Ovary (tissue), 9 donors: ENCODE measurements around the gene NPPB. TPM values are rescaled to one million over a fixed set of nuclear protein-coding genes. Genes with fewer than 3 reads are reported as not detected.

ENCODE experiments used
- DNase-seq, 5 donors: peaks; one replicate each; pipeline ENCODE4 v3.0.0-alpha.2; 2019 to 2020
- H3K27ac ChIP-seq, 2 donors: fragments of 200-600 bp; one replicate each; pipeline versions ENCODE4 v1.5.1 to v1.8.0; 2019 to 2022
- H3K27me3 ChIP-seq: fragments of 200-600 bp; one replicate; pipeline ENCODE4 v1.8.0; 2022
- H3K36me3 ChIP-seq: fragments of 200-600 bp; sonication (generic); one replicate; pipeline ENCODE4 v1.5.1; 2019
- H3K4me1 ChIP-seq: one replicate; pipeline ENCODE4 v1.8.1; 2013; ENCODE audit warnings: mild to moderate bottlenecking, moderate library complexity; ENCODE audit not compliant: insufficient read depth
- H3K4me3 ChIP-seq: fragments of 200-600 bp; sonication (generic); one replicate; pipeline ENCODE4 v1.5.1; 2017
- H3K9me3 ChIP-seq, 2 donors: fragments of 200-600 bp in 1 of 2; sonication (generic) in 1 of 2; one replicate each; pipeline versions ENCODE4 v1.5.1 to v1.8.1; 2013 to 2019; ENCODE audit warnings: mild to moderate bottlenecking in 1 of 2, moderate library complexity in 1 of 2
- CTCF ChIP-seq, 3 donors: fragments of 450-650 bp in 2 of 3; fragments of 200-600 bp in 1 of 3; IDR thresholded peaks; one replicate each; pipeline versions ENCODE4 v1.5.1 to v1.8.0; 2016 to 2022; ENCODE audit warnings: antibody characterized with exemption in 3 of 3, mild to moderate bottlenecking in 1 of 3
- EP300 ChIP-seq: sonication (generic); formaldehyde crosslinking; IDR thresholded peaks from one replicate; pipeline ENCODE4 v1.6.1; 2017; ENCODE audit warnings: antibody characterized with exemption
- POLR2A ChIP-seq: fragments of 450-650 bp; IDR thresholded peaks from one replicate; pipeline ENCODE4 v1.6.1; 2017; ENCODE audit warnings: antibody characterized with exemption, mild to moderate bottlenecking, moderate library complexity
- WGBS, 3 donors: extraction: QIAGEN DNeasy Blood & Tissue Kit in 1 of 3; methylation state at CpG; one replicate each; pipeline versions ENCODE4 v1.1.5 to v1.1.7; 2013 to 2017; 5-methylcytosine and 5-hydroxymethylcytosine counted together
- intact Hi-C, 4 donors: fragments of 100-400 bp; cut with DNase I; formaldehyde crosslinking; loops; one replicate each; pipeline versions ENCODE4 v1.11.0 to v1.15.1; 2022 to 2023
- polyA plus RNA-seq, 2 donors: library from polyadenylated mRNA; stranded (reverse); fragments of 200-250 nt in 1 of 2; fragments of 350-450 nt in 1 of 2; fragmentation: Illumina TruSeq in 1 of 2; extraction: RNeasy Lipid Tissue Mini Kit (QIAGEN cat#74804) in 1 of 2; gene quantifications; one replicate each; pipeline ENCODE4 v1.2.3, GENCODE V29; 2013 to 2014
- small RNA-seq: library from RNA; depleted of rRNA; stranded (forward); fragments of <200 nt; gene quantifications from one replicate; pipeline ENCODE3, GENCODE V24; 2016
- total RNA-seq, 7 donors: library from RNA; depleted of rRNA in 2 of 7; stranded (reverse); fragments of >200 nt in 2 of 7; fragmentation: NEBNext Ultra II Directional in 3 of 7; extraction: Animal tissue kit (Norgen Biotek cat#: 25700) in 3 of 7; gene quantifications; one replicate each; pipeline versions ENCODE4 v1.1.0 to v1.2.4, GENCODE V29; 2016 to 2023
- donor health status: DM: no; HTN: no; CAD: no; lungs with moderate emphysema.
- donor health status: DM: no; HTN: no; CAD: no.
- donor health status: Bipolar disorder and iron deficiency.
- donor health status: DM: yes; HTN: yes; CAD: no.
- donor health status: DM: no; HTN: no; CAD: no.
- donor health status: DM: yes; HTN: yes; CAD: no.

The NPPB gene
- total and polyA plus RNA-seq, 9 donors, result 0.22 TPM; not detected in 8

GRCh38 chr1:11822091-11822490, 36.7 kb downstream of the NPPB start:
- H3K27me3 ChIP-seq, result no peaks in the 10 kb centered on the region
- H3K4me3 ChIP-seq, result no peak overlapping the region
- no peak for TF ChIP-seq POLR2A
- TF ChIP-seq EP300, result no peak
- TF ChIP-seq CTCF (IDR thresholded peaks at IDR 0.05), result no peak
- no peak for DNase-seq
- H3K27ac ChIP-seq, result no peak overlapping the region
- WGBS, 3 donors, result 61 to 83% (median 82%) methylated on average over 3 of the region's 3 CpGs
- no peaks in the 10 kb centered on the region for H3K36me3 ChIP-seq
- H3K4me1 ChIP-seq, result no peaks in the 10 kb centered on the region
- no peaks in the 10 kb centered on the region for H3K9me3 ChIP-seq
- intact Hi-C loops, result no loop called here

GRCh38 chr1:11817192-11817591, 41.6 kb downstream of the NPPB start:
- intact Hi-C loops, result no loop called here
- Histone ChIP-seq H3K4me3 (no peak overlapping the region), H3K27ac (no peak overlapping the region), H3K27me3 (no peaks in the 10 kb centered on the region), H3K4me1 (no peaks in the 10 kb centered on the region), H3K36me3 (no peaks in the 10 kb centered on the region), H3K9me3 (no peaks in the 10 kb centered on the region)
- 79 to 86% (median 81%) methylated on average over 12 of the region's 12 CpGs for WGBS, 3 donors
- TF ChIP-seq CTCF (IDR thresholded peaks at IDR 0.05) (no peak), EP300 (no peak), POLR2A (no peak)
- DNase-seq, result no peak

DNA sequence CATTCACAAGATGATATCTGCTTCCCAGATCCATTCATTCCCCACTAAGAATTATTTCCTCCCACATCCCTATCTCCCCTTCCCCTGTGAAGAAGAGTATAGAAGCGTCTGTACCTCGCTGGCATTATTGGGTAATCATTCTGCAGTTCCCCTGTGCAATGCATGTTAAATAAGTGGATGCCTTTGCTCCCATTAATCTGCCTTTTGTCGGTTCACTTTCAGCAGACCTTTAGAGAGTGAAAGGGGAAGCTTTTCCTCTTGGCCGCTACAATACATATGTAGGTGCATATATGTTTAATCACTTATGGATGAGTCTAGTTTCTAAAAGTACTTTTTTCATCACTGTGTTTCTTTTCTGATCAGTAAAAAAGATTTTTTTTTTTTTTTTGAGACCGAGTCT, 45.7 kb downstream of the NPPB start:
- TF ChIP-seq POLR2A (no peak), EP300 (no peak), CTCF (IDR thresholded peaks at IDR 0.05) (no peak)
- Histone ChIP-seq H3K4me1 (no peaks in the 10 kb centered on the region), H3K4me3 (no peak overlapping the region), H3K36me3 (no peaks in the 10 kb centered on the region), H3K27me3 (no peaks in the 10 kb centered on the region), H3K27ac (no peak overlapping the region), H3K9me3 (no peaks in the 10 kb centered on the region)
- DNase-seq, result no peak
- 85 to 90% (median 88%) methylated on average over 5 of the region's 5 CpGs for WGBS, 3 donors
- intact Hi-C loops, result no loop called here

Small RNA genes lying within 50 kb of the gene (small RNA-seq; reads per million reads assigned to genes)
- gene RF02156 (not detected), gene RF02157 (not detected), gene RF02158 (not detected)

Other genes with a start within 250 kb of the NPPB start
- 10 to 100 TPM in 1 of 7 donors, 1 to 10 TPM in 6; 1.3 to 17.6 (median 3.1) TPM for gene FBXO2, start 204.5 kb downstream of the NPPB start, total RNA-seq
- gene FBXO2, start 204.5 kb downstream of the NPPB start, polyA plus RNA-seq, result 1 to 10 TPM in 1 of 2 donors, under 1 TPM in 1; 0.50 to 1.5 TPM
- 10 to 100 TPM; 15.0 to 20.8 (median 17.5) TPM for gene FBXO44, start 204.1 kb downstream of the NPPB start, total RNA-seq
- gene FBXO44, start 204.1 kb downstream of the NPPB start, polyA plus RNA-seq, result 10 to 100 TPM in 1 of 2 donors, 1 to 10 TPM in 1; 4.2 to 20.8 TPM
- gene FBXO6, start 194.7 kb downstream of the NPPB start, total RNA-seq, result 10 to 100 TPM in 1 of 7 donors, 1 to 10 TPM in 6; 5.2 to 11.8 (median 6.3) TPM
- gene FBXO6, start 194.7 kb downstream of the NPPB start, polyA plus RNA-seq, result 1 to 10 TPM; 3.0 to 7.3 TPM
- 10 to 100 TPM; 21.1 to 35.9 (median 27.8) TPM for gene MAD2L2, start 177.8 kb downstream of the NPPB start, total RNA-seq
- gene MAD2L2, start 177.8 kb downstream of the NPPB start, polyA plus RNA-seq, result 10 to 100 TPM; 13.0 to 34.6 TPM
- gene DRAXIN, start 167.2 kb downstream of the NPPB start, total RNA-seq, result under 1 TPM in 5 of 7 donors, not detected in 2; under 0.01 to 0.33 (median 0.05) TPM
- gene DRAXIN, start 167.2 kb downstream of the NPPB start, polyA plus RNA-seq, result under 1 TPM; 0.01 to 0.12 TPM
- 10 to 100 TPM; 24.5 to 53.2 (median 31.1) TPM for gene AGTRAP, start 122.8 kb downstream of the NPPB start, total RNA-seq
- 10 to 100 TPM in 1 of 2 donors, 1 to 10 TPM in 1; 5.9 to 38.2 TPM for gene AGTRAP, start 122.8 kb downstream of the NPPB start, polyA plus RNA-seq
- 1 to 10 TPM in 3 of 7 donors, under 1 TPM in 3, not detected in 1; 0.48 to 1.8 (median 1.1) TPM for gene C1orf167, start 96.8 kb downstream of the NPPB start, total RNA-seq
- 1 to 10 TPM in 1 of 2 donors, not detected in 1; 4.4 TPM for gene C1orf167, start 96.8 kb downstream of the NPPB start, polyA plus RNA-seq
- gene MTHFR, start 53.0 kb downstream of the NPPB start, total RNA-seq, result 100 to 1,000 TPM in 1 of 7 donors, 10 to 100 TPM in 6; 41.2 to 161 (median 56.7) TPM
- gene MTHFR, start 53.0 kb downstream of the NPPB start, polyA plus RNA-seq, result 10 to 100 TPM; 13.1 to 25.0 TPM
- gene CLCN6, start 52.8 kb downstream of the NPPB start, total RNA-seq, result 10 to 100 TPM; 11.7 to 39.7 (median 32.1) TPM
- gene CLCN6, start 52.8 kb downstream of the NPPB start, polyA plus RNA-seq, result 10 to 100 TPM; 14.6 to 16.7 TPM
- 1 to 10 TPM in 2 of 7 donors, under 1 TPM in 2, not detected in 3; 0.83 to 2.5 (median 1.2) TPM for gene NPPA, start 11.2 kb downstream of the NPPB start, total RNA-seq
- gene NPPA, start 11.2 kb downstream of the NPPB start, polyA plus RNA-seq, result under 1 TPM in 1 of 2 donors, not detected in 1; 0.86 TPM
- 10 to 100 TPM; 24.5 to 47.7 (median 26.8) TPM for gene KIAA2013, start 67.5 kb upstream of the NPPB start, total RNA-seq
- 10 to 100 TPM; 17.3 to 29.7 TPM for gene KIAA2013, start 67.5 kb upstream of the NPPB start, polyA plus RNA-seq
- gene PLOD1, start 75.8 kb upstream of the NPPB start, total RNA-seq, result 10 to 100 TPM; 26.3 to 98.2 (median 58.7) TPM
- 10 to 100 TPM; 52.3 to 67.9 TPM for gene PLOD1, start 75.8 kb upstream of the NPPB start, polyA plus RNA-seq
- gene MFN2, start 121.5 kb upstream of the NPPB start, total RNA-seq, result 10 to 100 TPM; 27.8 to 67.8 (median 55.8) TPM
- 10 to 100 TPM; 29.7 to 77.0 TPM for gene MFN2, start 121.5 kb upstream of the NPPB start, polyA plus RNA-seq
- gene MIIP, start 160.6 kb upstream of the NPPB start, total RNA-seq, result 10 to 100 TPM; 32.3 to 59.0 (median 36.4) TPM
- 10 to 100 TPM in 1 of 2 donors, 1 to 10 TPM in 1; 3.3 to 42.8 TPM for gene MIIP, start 160.6 kb upstream of the NPPB start, polyA plus RNA-seq
- gene TNFRSF8, start 204.4 kb upstream of the NPPB start, total RNA-seq, result 10 to 100 TPM in 1 of 7 donors, under 1 TPM in 6; 0.25 to 10.9 (median 0.45) TPM
- under 1 TPM; 0.17 to 0.65 TPM for gene TNFRSF8, start 204.4 kb upstream of the NPPB start, polyA plus RNA-seq